ENCODE results near the gene ARID4B.

ARID4B gene

GRCh38 chr1:235296729-235297128 lies 31.2 kb downstream of the ARID4B start:
- DNase-seq (ENCODE audit: low read depth), result no peak
- H3K4me3 ChIP-seq (ENCODE audit: low read depth, low read length), result no peak overlapping the region
- TF ChIP-seq MAX (IDR thresholded peaks at IDR 0.05; ENCODE audit: low read depth, low read length) (no peak), CTCF (IDR thresholded peaks at IDR 0.05; ENCODE audit: low read depth, low read length) (no peak), MYC (IDR thresholded peaks at IDR 0.05; ENCODE audit: low read depth, low read length) (no peak), POLR2A (IDR thresholded peaks at IDR 0.05; ENCODE audit: extremely low read depth, insufficient read length) (no peak)

- H3K4me3 ChIP-seq (ENCODE audit: low read depth, low read length), result no peak overlapping the region
- no peak for DNase-seq (ENCODE audit: low read depth)
- no peak for TF ChIP-seq MYC (IDR thresholded peaks at IDR 0.05; ENCODE audit: low read depth, low read length)
- TF ChIP-seq MAX (IDR thresholded peaks at IDR 0.05; ENCODE audit: low read depth, low read length), result no peak
- TF ChIP-seq POLR2A (IDR thresholded peaks at IDR 0.05; ENCODE audit: extremely low read depth, insufficient read length), result no peak
- TF ChIP-seq CTCF (IDR thresholded peaks at IDR 0.05; ENCODE audit: low read depth, low read length), result no peak
Observed at GRCh38 chr1:235295902-235296350, 32.1 kb downstream of the ARID4B start.

- H3K4me3 ChIP-seq (ENCODE audit: low read depth, low read length), result no peak overlapping the region
- no peak for TF ChIP-seq MYC (IDR thresholded peaks at IDR 0.05; ENCODE audit: low read depth, low read length)
- TF ChIP-seq POLR2A (IDR thresholded peaks at IDR 0.05; ENCODE audit: extremely low read depth, insufficient read length), result no peak
- TF ChIP-seq MAX (IDR thresholded peaks at IDR 0.05; ENCODE audit: low read depth, low read length), result no peak
- TF ChIP-seq CTCF (IDR thresholded peaks at IDR 0.05; ENCODE audit: low read depth, low read length), result no peak
- no peak for DNase-seq (ENCODE audit: low read depth)
Observed at GRCh38 chr1:235293322-235293942, 34.5 kb downstream of the ARID4B start.

GRCh38 chr1:235292790-235293189 lies 35.2 kb downstream of the ARID4B start:
- TF ChIP-seq MAX (IDR thresholded peaks at IDR 0.05; ENCODE audit: low read depth, low read length) (no peak), CTCF (IDR thresholded peaks at IDR 0.05; ENCODE audit: low read depth, low read length) (no peak), MYC (IDR thresholded peaks at IDR 0.05; ENCODE audit: low read depth, low read length) (no peak), POLR2A (IDR thresholded peaks at IDR 0.05; ENCODE audit: extremely low read depth, insufficient read length) (no peak)
- no peak overlapping the region for H3K4me3 ChIP-seq (ENCODE audit: low read depth, low read length)
- no peak for DNase-seq (ENCODE audit: low read depth)

- no peak for DNase-seq (ENCODE audit: low read depth)
- no peak for TF ChIP-seq MAX (IDR thresholded peaks at IDR 0.05; ENCODE audit: low read depth, low read length)
- no peak for TF ChIP-seq MYC (IDR thresholded peaks at IDR 0.05; ENCODE audit: low read depth, low read length)
- no peak for TF ChIP-seq CTCF (IDR thresholded peaks at IDR 0.05; ENCODE audit: low read depth, low read length)
- TF ChIP-seq POLR2A (IDR thresholded peaks at IDR 0.05; ENCODE audit: extremely low read depth, insufficient read length), result no peak
Observed at GRCh38 chr1:235291599-235292091, 36.3 kb downstream of the ARID4B start.

More at GRCh38 chr1:235291599-235292091, 36.3 kb downstream of the ARID4B start:
- H3K4me3 ChIP-seq (ENCODE audit: low read depth, low read length), result no peak overlapping the region
